Gastroesophageal sphincter (tissue), 4 donors: Measurements from ENCODE around the gene MRPS10. TPM values are rescaled to one million over a fixed set of nuclear protein-coding genes. Genes with fewer than 3 reads are reported as not detected.

Experiments used
- ATAC-seq: fragments of 150-250 bp; one replicate; pipeline ENCODE4 v1.9.1; 2016; ENCODE audit warnings: mild to moderate bottlenecking, moderate library complexity
- H3K27ac ChIP-seq, 4 donors: fragments of 200-600 bp; sonication (generic) in 3 of 4; 1 replicate in 3 of 4; 2 replicates in 1 of 4; pipeline ENCODE4 v1.5.1; 2016 to 2019
- H3K27me3 ChIP-seq: fragments of 200-600 bp; sonication (generic); one replicate; pipeline ENCODE4 v1.5.1; 2019
- H3K36me3 ChIP-seq, 2 donors: fragments of 200-600 bp; sonication (generic); one replicate each; pipeline ENCODE4 v1.5.1; 2019; ENCODE audit warnings: control low read depth in 1 of 2
- H3K4me1 ChIP-seq, 3 donors: fragments of 200-600 bp; sonication (generic); 1 replicate in 2 of 3; 2 replicates in 1 of 3; pipeline ENCODE4 v1.5.1; 2016 to 2019; ENCODE audit warnings: control low read depth in 2 of 3
- H3K4me3 ChIP-seq, 2 donors: fragments of 200-600 bp; sonication (generic); one replicate each; pipeline ENCODE4 v1.5.1; 2019; ENCODE audit warnings: mild to moderate bottlenecking in 1 of 2, moderate library complexity in 1 of 2
- H3K9me3 ChIP-seq, 3 donors: fragments of 200-600 bp; sonication (generic); one replicate each; pipeline ENCODE4 v1.5.1; 2017 to 2019; ENCODE audit warnings: control low read depth in 2 of 3
- CTCF ChIP-seq, 4 experiments: fragments of 200-600 bp in 2 of 4; fragments of 450-650 bp in 2 of 4; sonication (generic) in 1 of 4; IDR thresholded peaks; one replicate each; pipeline ENCODE4 v1.5.1; 2017 to 2019; ENCODE audit warnings: antibody characterized with exemption in 4 of 4, mild to moderate bottlenecking in 2 of 4, moderate library complexity in 2 of 4
- EP300 ChIP-seq: sonication (generic); formaldehyde crosslinking; IDR thresholded peaks from one replicate; pipeline ENCODE4 v1.6.1; 2017; ENCODE audit warnings: antibody characterized with exemption, mild to moderate bottlenecking
- POLR2A ChIP-seq, 2 donors: fragments of 450-650 bp; IDR thresholded peaks; one replicate each; pipeline ENCODE4 v1.6.1; 2017; ENCODE audit warnings: antibody characterized with exemption in 2 of 2, mild to moderate bottlenecking in 2 of 2, moderate library complexity in 1 of 2
- POLR2AphosphoS5 ChIP-seq: sonication (generic); formaldehyde crosslinking; IDR thresholded peaks from one replicate; pipeline ENCODE4 v1.6.1; 2017; ENCODE audit warnings: antibody characterized with exemption
- WGBS, 2 donors: methylation state at CpG; one replicate each; pipeline ENCODE4 v1.1.5; 2018; ENCODE audit warnings: low coverage in 1 of 2; 5-methylcytosine and 5-hydroxymethylcytosine counted together
- total RNA-seq, 4 donors: library from RNA; depleted of rRNA; stranded (reverse); fragments of >200 nt; gene quantifications; one replicate each; pipeline ENCODE4 v1.1.0, GENCODE V29; 2016

The MRPS10 gene
- total RNA-seq, 4 donors from 2014 or later, result 29.2 to 45.1 (median 34.8) TPM

- TF ChIP-seq CTCF (IDR thresholded peaks at IDR 0.05), result no peak
- TF ChIP-seq EP300, result no peak
- no peak for TF ChIP-seq POLR2A (IDR thresholded peaks at IDR 0.05)
- no peak for TF ChIP-seq POLR2AphosphoS5
- Histone ChIP-seq H3K4me3 (no peak overlapping the region), H3K36me3 (no peaks in the 10 kb centered on the region), H3K9me3 (no peaks in the 10 kb centered on the region), H3K27me3 (peaks cover 30% of the 10 kb centered on the region), H3K27ac (no peak overlapping the region), H3K4me1 (no peaks in the 10 kb centered on the region)
- ATAC-seq, result no peak
- WGBS, 2 donors, result 80 to 92% methylated on average over 2 to 6 of the region's 9 CpGs
Observed at GRCh38 chr6:42165016-42165415, 52.6 kb downstream of the MRPS10 start.

- no peak for ATAC-seq
- Histone ChIP-seq H3K4me3 (no peak overlapping the region), H3K27ac (no peak overlapping the region), H3K4me1 (no peaks in the 10 kb centered on the region), H3K9me3 (no peaks in the 10 kb centered on the region), H3K36me3 (no peaks in the 10 kb centered on the region), H3K27me3 (peaks cover 37% of the 10 kb centered on the region)
- TF ChIP-seq POLR2A (IDR thresholded peaks at IDR 0.05), result no peak
- no peak for TF ChIP-seq CTCF (IDR thresholded peaks at IDR 0.05)
- TF ChIP-seq POLR2AphosphoS5, result no peak
- TF ChIP-seq EP300, result no peak
- WGBS, 2 donors, result 0% methylated on average over 1 of the region's 1 CpG; no CpG with 5 or more reads in 1 of the 2 donors
Observed at GRCh38 chr6:42163981-42164380, 53.7 kb downstream of the MRPS10 start.

GRCh38 chr6:42162812-42163211 is 54.8 kb downstream of the MRPS10 start:
- no peak for ATAC-seq
- no peaks in the 10 kb centered on the region for H3K9me3 ChIP-seq
- WGBS, 2 donors, result 80 to 87% methylated on average over 2 to 7 of the region's 13 CpGs
- H3K36me3 ChIP-seq, result no peaks in the 10 kb centered on the region
- H3K27ac ChIP-seq, result no peak overlapping the region
- peaks cover 38% of the 10 kb centered on the region for H3K27me3 ChIP-seq
- no peaks in the 10 kb centered on the region for H3K4me1 ChIP-seq
- TF ChIP-seq POLR2A (IDR thresholded peaks at IDR 0.05) (no peak), EP300 (no peak), POLR2AphosphoS5 (no peak), CTCF (IDR thresholded peaks at IDR 0.05) (no peak)
- H3K4me3 ChIP-seq, result no peak overlapping the region

GRCh38 chr6:42162384-42162783 is 55.3 kb downstream of the MRPS10 start:
- Histone ChIP-seq H3K9me3 (no peaks in the 10 kb centered on the region), H3K27ac (no peak overlapping the region), H3K4me1 (no peaks in the 10 kb centered on the region), H3K36me3 (no peaks in the 10 kb centered on the region), H3K4me3 (no peak overlapping the region), H3K27me3 (peaks cover 38% of the 10 kb centered on the region)
- TF ChIP-seq CTCF (IDR thresholded peaks at IDR 0.05) (no peak), POLR2AphosphoS5 (no peak)
- ATAC-seq, result no peak
- 60 to 77% methylated on average over 1 to 5 of the region's 7 CpGs for WGBS, 2 donors

GRCh38 chr6:42159431-42160024 is 58.1 kb downstream of the MRPS10 start:
- 50% methylated on average over 2 of the region's 4 CpGs; no CpG with 5 or more reads in 1 of the 2 donors for WGBS, 2 donors
- H3K27ac ChIP-seq, result no peak overlapping the region
- H3K4me3 ChIP-seq, result no peak overlapping the region
- H3K9me3 ChIP-seq, result no peaks in the 10 kb centered on the region
- no peak for ATAC-seq
- TF ChIP-seq EP300 (no peak), POLR2A (IDR thresholded peaks at IDR 0.05) (no peak), CTCF (IDR thresholded peaks at IDR 0.05) (no peak), POLR2AphosphoS5 (no peak)
- H3K27me3 ChIP-seq, result peaks cover 23% of the 10 kb centered on the region
- no peaks in the 10 kb centered on the region for H3K36me3 ChIP-seq
- no peaks in the 10 kb centered on the region for H3K4me1 ChIP-seq
